Fibroblast of peridontal ligament (primary cell): ENCODE measurements around the gene SORCS1.

Experiments used
- DNase-seq: peaks from one replicate; pipeline ENCODE4 v3.0.0-alpha.2; 2010; ENCODE audit errors: extremely low read depth

Gene SORCS1

DNA sequence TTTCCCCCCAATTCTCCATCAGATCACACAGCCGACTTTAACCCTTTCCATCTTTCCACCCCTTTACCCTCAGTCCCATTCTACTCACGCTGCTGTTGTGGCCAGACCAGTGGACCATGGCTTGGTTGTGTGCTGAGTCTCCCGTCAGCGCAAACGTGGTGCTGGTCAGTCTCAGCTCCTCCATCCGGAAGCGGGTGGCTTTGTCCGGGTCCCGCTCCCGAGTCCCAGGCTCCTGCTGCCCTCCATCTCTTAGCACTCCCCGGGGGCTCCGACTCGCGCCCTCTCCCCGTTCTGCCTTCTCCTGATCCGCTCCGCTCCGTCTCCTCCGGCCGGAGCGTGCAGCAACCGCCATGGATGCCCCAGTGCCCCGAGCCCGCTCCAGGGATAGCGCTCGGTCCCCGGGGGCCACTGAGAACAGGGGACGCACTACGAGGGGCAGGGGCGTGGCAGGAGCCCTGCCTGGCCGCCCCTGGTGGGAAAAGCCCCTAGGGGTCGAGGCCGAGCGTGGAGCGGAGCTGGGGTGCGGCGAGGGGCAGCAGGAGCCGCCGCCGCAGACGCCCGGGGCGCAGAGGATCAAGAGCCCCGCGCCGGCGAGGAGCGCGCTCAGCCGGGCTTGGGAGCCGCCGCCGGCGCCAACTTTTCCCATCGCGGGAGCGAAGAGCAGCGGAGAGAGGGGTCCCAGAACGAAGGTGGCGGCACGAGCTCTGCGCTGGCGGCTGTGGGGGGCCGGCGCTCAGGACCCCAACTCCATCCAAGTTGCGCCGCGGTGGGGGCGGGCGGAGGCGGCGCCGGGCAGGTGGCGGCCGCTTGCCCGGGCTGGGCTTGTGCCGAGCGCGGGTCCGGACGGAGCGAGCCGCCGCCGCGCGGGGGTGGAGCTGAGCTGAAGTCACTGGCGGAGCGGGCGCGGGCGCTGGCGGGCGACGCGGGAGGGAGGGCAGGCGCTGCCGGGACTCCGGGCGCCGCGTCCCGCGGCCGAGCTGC, at the start of gene SORCS1:
TSS of gene SORCS1 (minus strand) at position 826 of the 981 bp plus-strand sequence.
- DNase-seq: no peak

DNA sequence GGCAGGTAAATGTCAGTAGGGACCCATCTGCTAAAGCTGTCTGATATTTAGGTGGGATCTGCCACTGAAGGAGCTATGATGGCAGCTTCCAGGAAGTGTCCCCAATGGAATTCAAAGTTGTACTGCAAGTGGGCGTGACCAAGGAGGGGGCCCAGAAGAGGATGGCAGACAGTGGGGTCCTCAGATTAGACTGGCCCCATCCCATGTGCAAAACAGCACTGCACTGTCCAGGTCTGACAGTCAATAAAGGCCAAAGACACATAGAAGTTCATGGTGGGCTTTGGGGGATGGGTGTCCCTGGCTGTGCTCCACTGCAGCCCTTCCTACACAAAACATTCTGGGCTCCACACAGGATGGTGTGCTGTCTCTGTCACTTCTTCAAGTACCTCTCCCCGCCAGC, 49.8 kb upstream of the SORCS1 start:
- no peak for DNase-seq

DNA sequence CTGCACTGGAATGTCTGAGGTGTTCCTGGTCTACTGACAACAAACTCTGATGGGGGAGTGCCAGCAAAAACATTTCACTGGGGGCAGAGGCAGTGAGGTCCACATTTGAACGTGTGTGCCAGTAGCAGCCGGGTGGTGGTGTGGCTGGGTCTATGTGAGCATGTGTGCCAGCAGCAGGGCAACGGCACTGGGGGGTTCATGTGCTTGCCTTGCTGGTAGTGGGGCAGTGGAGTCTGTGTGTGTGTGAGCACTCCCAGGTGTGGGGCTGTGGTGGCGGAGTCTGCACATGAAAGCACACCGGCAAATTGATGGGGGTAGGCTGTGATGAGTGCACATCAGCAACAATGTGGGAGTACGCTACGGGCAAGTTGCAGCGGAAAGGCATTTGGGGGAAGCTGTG, 49.4 kb upstream of the SORCS1 start:
- DNase-seq: no peak

DNA sequence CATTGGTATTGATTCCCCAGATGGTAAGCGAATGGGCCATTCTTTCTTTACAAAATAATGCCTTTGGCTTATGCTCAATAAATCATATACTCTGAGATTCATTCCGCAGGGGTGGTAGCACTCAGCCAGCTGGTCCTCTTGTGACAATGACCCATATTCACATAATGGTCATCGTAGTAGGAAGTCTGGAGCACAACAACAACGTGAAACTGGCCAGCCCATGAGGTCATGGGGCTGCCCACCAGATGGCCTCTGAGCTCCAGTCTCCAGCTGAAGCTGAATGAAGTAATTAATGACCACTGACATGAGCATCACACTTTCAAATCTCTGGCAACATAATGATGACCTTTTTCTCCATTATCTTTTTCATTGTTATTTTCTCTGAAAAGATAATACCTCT, 42.3 kb upstream of the SORCS1 start:
- no peak for DNase-seq

DNA sequence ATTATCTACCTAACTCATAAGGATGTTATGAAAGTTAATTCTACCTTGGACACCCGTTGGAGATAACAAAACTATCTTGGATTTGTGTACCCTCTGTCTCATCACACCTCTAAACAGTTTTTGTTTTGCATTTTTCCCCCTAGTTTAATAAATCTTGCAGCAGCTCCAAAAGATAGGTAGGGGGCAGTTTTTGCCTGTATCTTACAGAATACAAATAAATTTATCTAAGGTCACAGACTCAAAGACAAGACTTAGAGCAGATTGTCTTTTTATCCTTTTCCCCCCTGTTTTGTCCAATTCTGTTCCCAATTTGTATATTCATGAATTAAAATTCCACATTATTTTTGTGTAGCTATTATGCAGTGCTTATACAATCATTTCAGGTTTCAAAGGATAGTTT, 5.0 kb upstream of the SORCS1 start:
- no peak for DNase-seq

DNA sequence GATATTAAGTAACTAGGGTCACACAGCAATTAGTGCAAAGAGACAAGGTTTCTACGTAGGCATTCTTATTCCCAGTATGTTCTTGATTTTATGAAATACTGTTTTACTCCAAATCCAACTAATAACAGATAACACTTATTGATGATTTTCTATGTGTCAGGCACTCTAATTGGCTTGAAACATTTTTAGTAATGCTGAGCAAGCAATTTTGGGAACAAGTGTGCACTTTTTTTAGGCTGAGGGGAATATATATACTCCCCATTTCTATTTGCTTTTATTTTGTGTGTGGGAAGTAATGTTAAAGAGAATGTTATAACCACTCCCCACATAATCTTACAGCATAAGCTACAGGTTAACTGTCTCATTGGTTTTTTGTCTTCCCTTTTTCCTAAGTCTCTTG, 4.2 kb upstream of the SORCS1 start:
- DNase-seq: no peak

DNA sequence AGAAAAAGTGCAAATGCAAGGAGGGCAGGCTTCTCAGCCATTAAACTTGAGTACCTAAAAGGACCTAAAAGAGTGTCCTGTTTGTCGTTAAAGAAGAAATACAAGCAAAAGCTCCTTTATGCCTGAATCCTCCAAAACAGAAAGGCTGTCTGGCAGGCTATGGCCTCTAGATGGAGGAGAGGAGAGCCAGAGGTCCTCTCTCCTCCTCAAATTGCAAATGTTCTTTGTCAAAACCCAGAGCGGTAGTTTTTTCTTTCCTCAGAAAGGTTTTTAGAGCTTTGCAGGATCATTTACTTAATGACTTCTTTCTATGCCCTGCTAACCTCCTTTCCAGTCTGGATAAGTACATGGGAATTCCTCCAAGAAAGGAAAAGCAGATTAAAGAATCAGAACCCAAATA, 1.9 kb upstream of the SORCS1 start:
- no peak for DNase-seq

DNA sequence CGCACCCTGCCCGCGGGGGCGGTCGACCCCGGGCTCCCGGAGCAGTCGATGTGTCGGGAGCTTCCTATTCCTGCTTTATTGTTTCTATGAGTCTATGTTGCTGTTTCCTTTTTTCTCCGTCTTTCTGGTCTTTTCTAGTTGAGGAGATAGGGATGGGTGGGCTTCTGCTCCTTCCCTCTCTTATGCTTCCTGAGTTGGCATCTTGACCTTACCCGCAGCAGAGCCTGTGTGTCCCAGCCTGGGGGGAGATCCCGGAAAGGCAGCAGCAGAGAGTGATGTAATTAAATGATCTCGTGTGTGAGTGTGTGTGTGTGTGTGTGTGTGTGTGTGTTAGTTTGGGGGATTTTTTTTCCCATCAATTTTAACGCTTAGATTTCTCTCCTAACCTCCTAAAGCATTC, 486 bp upstream of the SORCS1 start:
- no peak for DNase-seq

DNA sequence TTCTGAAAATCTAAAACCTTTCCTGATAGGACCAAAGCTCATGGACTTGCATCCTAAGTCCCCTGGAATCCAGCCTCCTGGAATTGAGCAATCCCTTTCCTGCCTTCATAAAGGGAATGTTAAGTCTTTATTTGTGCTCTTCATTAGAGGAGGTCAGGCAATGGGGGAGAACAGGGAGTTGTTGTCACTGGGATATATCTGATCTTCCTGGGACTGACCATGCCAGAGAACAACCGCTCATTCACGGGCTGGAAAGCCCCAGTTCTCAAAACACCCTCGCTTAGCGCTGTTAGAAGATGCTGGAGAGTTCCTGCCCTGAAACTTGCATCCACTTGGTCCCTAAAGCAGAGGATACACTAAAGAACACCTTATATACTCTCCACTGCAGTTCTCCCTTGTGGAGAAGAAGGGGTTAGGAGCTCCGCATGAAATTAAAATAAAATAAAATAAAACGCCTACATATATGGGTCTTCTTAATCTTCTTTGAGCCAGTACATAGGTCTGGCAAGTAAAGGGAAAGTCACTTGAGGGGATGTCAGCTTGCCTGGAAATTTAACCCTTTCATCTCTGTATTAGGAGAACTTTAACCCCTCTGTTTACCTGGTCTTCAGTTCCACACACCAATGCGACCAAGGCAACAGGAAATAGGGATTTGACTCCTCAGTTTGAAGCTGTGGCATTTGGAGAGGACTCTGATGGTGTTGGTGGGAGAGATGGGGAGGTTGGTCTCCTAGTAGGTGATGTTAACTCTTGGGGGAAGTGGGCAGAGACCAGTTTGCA, 1.2 kb downstream of the SORCS1 start:
- DNase-seq: no peak

DNA sequence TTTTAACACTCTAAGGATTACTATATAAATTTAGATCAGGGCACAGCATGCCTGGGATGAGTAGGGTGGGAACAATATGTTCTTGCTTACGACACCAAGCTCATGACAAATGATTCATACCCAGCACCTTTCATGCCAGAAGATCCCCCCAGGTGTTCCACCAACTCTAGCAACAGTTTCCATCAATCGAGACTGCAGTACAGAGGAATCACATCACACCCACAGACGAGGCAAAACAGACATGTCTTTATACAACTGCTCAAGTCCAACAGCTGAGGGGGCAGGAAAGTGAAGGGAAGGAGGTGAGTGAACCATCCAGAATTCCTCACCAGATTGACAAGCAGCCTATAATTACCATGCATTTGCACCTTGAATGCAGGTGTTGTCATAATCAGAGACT, 3.6 kb downstream of the SORCS1 start:
- DNase-seq: no peak

DNA sequence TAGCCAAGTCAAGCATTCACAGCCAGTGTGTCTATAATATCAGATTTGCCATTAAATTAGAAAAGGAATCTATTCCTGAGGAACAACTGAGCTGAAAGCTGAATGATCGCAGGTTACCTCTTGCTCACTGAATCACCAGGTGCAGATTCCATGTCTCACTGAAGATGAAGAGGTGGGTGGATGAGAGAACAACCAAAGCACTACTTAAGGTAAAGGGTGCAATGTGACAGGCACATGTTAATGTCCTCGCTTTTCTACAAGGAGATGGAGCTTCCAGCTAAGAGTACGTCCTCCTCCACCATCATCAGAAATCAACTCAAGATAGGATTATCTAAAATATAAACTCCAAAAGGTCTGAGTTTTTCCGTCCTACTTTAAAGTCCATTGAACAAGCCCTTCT, 4.6 kb downstream of the SORCS1 start:
- DNase-seq: no peak

DNA sequence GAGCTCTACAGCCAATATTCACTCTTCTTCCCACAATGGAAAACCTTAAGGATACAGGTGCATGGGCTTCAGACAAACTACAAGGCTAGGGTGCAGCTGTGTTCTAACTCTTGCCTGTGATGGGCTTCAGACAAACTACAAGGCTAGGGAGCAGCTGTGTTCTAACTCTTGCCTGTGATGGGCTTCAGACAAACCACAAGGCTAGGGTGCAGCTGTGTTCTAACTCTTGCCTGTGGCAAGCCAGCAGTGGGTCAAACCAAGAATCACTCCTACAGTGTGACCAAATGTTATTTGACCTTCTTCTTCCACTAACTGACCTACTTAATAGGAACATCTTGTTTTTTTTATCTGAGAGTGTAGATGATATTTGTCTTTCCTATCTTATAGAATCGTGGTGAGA, 7.4 kb downstream of the SORCS1 start:
- no peak for DNase-seq

DNA sequence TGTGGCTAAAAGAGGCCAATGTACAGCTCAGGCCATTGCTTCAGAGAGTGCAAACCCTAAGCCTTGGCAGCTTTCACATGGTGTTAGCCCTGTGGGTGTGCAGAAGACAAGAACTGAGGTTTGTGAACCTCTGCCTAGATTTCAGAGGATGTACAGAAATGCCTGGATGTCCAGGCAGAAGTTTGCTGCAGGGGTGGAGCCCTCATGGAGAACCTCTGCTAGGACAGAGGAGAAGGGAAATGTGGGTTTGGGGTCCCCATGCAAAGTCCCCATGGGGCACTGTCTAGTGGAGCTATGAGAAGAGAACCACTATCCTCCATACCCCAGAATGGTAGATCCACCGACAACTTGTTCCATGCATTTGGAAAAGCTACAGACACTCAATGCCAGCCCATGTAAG, 12.4 kb downstream of the SORCS1 start:
- DNase-seq: no peak

DNA sequence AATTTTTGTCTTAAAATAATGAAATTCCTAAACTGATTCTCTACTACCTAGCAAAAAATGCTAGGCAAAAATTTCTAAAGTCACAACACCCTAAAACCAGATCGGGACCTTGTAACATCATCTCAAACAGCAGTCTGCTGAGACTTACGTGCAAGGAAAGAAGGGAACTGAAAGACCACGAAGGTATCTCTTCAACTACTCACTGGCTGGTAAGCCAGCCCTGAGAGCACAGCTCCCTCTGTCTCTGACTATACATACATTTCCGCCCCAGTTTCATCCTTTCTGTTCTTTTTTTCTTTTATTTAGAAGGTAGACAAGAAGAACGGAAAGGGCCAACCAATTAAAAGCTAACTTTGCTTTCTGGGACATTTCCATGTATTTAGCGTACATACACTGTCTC, 15.6 kb downstream of the SORCS1 start:
- no peak for DNase-seq

DNA sequence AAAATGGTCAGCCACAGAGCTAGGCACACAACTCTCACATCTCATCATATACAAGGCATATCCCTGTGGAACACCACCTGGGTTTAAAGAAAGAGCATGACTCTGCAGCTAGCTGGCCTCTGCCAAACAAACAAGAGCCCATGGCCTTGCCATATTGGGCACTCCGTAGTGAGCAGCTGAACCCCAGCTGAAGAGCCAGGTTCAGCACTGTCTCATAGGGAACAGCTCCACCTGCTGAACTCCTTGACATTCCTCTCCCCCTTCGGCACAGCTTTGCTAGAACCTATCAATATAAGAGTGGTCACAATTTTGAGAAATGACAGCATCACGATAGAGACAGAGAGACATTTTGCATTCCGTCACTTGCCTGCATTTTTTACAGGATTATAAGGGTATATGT, 20.0 kb downstream of the SORCS1 start:
- no peak for DNase-seq

DNA sequence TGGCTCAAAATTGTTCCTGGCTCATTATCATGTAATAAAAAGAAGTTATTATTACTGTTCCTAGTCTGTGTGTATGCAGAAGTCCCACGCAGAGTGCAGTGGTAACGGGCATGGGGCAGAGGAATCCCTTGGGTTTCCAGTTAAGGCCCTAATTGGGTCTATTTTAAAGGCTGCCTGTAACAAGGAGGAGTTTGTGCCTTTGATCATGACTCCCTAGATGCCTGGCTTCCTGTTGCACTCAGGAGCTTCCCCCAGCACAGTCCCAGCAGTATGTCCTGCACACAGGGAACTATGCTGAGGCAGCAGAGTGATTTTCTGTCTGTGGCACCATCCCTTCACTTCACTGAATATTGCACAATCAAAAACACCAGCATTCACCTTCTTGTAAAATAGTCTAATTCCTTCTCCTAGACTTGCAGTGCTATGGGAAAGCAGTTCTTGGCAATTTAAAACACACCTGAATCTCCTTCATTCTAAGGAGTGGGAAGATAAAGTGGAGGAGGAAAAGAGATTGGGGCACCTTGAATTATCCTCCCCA, 22.9 kb downstream of the SORCS1 start:
- no peak for DNase-seq

DNA sequence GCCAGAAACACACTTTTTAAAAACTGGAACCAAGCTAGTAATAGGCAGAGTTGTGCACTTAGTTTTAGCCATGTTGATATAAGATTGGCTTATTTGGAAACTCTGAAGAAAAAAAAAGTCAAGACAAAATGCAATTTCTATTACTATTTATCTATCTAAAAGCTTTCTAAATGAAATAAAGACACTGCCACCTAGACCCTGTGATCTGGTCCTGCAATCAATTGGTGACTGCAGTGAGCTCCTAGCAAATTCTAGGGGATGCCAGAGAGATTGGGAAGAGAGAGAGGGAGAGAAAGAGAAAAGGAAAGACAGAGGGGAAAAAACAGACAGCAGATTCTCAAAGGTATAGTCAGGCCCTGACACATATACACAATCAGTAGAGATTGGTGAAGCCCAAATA, 25.3 kb downstream of the SORCS1 start:
- DNase-seq: no peak

DNA sequence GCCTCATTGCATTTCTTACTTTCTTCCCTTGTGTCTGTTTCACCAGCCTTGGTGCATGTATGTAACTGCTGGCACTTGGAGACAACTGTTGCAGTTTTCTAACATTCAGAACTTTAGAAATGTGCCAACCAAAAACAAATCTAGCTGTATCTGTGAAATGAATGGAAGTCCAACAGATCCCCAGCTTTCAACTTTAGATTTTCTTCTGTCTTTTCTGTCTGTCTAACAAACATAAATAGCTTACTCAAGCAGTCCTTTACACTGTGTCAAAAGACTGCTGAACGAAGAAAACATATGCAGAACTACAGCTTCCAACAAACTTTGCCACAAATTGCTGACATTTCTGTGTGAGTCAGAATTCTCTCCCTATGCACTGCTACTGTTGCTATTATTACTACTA, 30.9 kb downstream of the SORCS1 start:
- DNase-seq: no peak

DNA sequence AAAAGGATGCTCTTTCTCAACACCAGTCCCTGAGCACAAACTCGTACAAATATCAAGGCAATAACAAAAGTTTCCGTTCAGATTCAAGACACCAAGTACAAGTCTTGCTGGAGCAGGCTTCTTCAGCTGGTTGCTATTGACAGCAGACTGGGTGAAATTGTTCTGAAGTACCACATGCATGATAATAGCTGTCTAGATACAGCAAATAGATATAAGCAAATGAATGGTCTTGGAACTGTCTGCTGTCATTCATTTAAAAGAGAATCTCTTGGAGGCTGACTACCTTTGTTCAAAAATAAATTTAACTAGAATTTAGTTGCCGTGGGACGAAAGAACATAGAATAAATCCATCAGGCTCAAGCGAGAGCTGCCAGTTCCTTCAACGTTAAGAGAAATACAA, 35.5 kb downstream of the SORCS1 start:
- no peak for DNase-seq

DNA sequence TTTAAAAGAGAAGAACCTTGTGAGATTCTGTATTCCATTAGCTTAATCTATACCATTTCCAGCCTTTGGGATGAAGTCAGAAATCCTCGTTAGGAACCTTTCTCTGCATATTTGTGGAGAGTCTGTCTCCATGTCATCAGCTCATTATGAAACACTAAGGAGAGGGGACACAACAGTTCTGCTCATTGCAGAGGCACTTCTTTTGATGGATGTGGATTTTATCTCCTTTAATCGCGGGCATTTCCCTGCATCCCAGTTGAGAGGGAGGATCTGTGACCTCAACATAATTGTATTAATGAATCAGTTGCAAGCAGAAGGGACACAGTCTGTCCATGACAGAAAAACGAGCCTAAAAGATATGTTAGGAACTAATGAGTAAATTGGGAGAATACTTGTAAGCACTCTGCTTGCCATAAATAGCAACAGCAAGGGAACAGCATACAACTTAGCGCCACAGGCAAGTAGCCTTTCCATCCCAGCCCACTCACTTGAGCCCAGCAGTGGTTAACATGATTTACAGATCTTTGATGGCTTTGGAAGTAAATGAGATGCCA, 37.9 kb downstream of the SORCS1 start:
- no peak for DNase-seq

DNA sequence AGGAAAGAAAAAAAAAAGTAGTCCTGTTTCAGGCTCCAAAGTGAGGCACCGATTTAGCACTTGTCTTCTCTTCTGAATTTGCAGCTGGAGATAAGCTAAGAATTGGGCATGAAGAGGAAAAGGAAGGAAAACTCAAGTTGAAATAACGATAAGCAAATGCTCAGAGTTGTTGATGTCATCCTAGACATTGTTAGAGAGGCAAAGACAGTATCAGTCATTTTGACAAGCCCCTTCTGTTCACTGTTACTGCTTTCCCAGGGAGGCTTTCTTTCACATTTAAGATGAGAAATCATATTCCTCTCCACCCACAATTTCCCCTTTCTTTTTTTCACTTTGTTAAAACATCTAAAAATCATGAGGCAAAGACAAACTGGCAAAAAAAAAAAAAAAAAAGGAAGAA, 41.8 kb downstream of the SORCS1 start:
- DNase-seq: no peak

DNA sequence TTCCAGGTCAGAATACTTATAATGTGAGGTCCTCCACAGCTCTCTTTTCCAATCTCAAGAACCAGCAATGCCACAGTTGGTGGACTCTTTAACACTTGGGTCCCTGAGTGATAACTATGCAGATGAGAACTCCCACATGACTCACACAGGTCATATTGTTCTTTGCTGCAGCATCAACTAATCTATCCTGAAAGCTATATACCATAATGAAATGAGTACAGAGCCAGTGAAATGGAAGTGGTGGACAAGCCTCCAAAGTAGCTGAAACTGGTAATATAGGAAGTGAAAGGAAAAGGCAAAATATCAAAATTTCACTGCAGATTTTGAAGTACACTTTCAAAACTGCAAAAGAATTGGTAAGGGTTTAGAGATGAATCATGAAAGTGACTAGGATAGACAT, 45.6 kb downstream of the SORCS1 start:
- no peak for DNase-seq
